ENCODE measurements around the gene CIDEB. TPM values are rescaled to one million over a fixed set of nuclear protein-coding genes. Genes with fewer than 3 reads are reported as not detected.

The CIDEB gene
- total and polyA plus RNA-seq, 2 donors (not counting 1 experiment from before 2014, with no cell fraction given), result 26.2 to 32.8 TPM

DNA sequence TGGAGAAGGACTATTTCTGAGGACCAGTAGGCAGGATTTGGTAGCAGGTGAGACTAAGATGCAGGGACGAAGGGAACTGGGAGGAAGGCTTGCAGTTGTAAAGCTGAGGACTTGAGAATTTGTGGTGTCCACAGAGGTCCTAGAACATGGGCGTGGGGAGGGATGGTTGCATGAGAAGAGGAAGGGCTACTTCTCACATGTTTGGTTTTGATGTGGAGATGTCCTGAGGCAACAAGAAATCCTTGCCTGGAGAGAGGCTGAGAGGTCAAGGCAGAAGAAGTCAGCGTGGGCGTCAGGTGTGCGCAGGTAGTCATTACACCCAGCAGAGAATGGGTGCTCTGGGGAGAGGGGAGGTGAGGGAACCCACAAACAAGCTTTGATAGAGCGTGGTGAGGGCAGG lies 30.7 kb downstream of the CIDEB start:
- H3K4me3 Mint-ChIP-seq, result peak overlapping the region; percentile 4
- no peak overlapping the region for H3K9ac ChIP-seq (ENCODE audit: low read length)
- CTCF ChIA-PET, result interaction anchor here (1.5 to 7.1 kb wide), 4 partner anchors 16 to 35 kb away, joined by 7 to 93 read pairs (median 26); partner anchors contain the start of genes CIDEB, DHRS1, LTB4R2 and NOP9

DNA sequence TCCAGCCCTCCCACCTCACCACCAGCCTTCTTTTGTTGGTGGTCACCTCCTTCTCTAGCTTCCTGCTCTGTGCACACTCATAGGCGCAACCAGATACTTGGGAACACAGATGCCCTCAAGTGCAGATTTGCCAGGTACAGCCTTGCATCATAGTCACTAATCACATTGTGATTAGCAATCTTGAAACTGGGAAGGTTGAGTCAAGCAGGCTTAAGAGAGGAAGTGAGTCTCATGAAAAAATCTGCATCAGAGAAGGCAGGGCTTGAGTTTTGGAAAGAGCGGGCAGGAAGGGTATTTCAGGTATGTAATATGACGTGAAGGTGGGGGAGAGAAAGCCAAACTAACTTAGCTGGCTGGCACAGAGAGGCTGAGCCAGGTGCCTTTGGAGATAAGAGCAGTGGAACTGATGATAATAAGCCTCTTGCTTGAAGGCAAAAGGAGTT lies 33.7 kb downstream of the CIDEB start:
- Histone ChIP-seq H4K20me1 (ENCODE audit: control insufficient read depth, insufficient read depth, low read length, poor library complexity, severe bottlenecking) (no peaks in the 10 kb centered on the region), H3K4me3 (ENCODE audit: control extremely low read depth in 1 of 5, extremely low read depth in 1 of 5, insufficient read depth in 1 of 5, low read depth in 2 of 5, low read length in 4 of 5) (no peak overlapping the region), H3K27me3 (replicated peaks in 1 of 4; ENCODE audit: control extremely low read depth in 1 of 4, control insufficient read depth in 3 of 4, insufficient read depth in 4 of 4, low read length in 3 of 4) (no peaks in the 10 kb centered on the region), H3K9ac (ENCODE audit: low read length) (no peak overlapping the region), H3K9me3 (ENCODE audit: control extremely low read depth in 1 of 3, control insufficient read depth in 2 of 3, insufficient read depth in 1 of 3, low read length in 2 of 3) (peaks cover 0 to 10% (median 0%) of the 10 kb centered on the region in 3 donors), H3K79me2 (ENCODE audit: control insufficient read depth, insufficient read depth, low read length) (peaks cover 34% of the 10 kb centered on the region), H2AFZ (ENCODE audit: insufficient read depth, low read depth, low read length, poor library complexity, severe bottlenecking) (peak overlapping the region; percentile 10), H3K4me1 (ENCODE audit: control insufficient read depth in 2 of 2, insufficient read depth in 2 of 2, low read length in 2 of 2) (peaks cover 55 to 64% of the 10 kb centered on the region in 2 donors), H3K27ac (ENCODE audit: low read length in 2 of 2) (peak overlapping the region; percentile 76 to 81), H3K4me2 (replicated peaks; ENCODE audit: low read depth, low read length, poor library complexity, severe bottlenecking) (peak overlapping the region; percentile 52), H3K36me3 (replicated peaks in 1 of 2; ENCODE audit: control extremely low read depth in 1 of 2, control insufficient read depth in 1 of 2, extremely low read depth in 1 of 2, insufficient read depth in 2 of 2, low read length in 1 of 2) (peaks cover 0 to 5% of the 10 kb centered on the region in 2 experiments)
- peak overlapping the region; percentile 89 for H3K27ac Mint-ChIP-seq
- ATAC-seq (ENCODE audit: low read depth) (peak; percentile 28), DNase-seq (peak; percentile 89)
- intact Hi-C loops (cut with micrococcal nuclease), result loop anchor here (10.0 kb wide), 1 partner anchor 129 kb away; the partner anchor contains the start of genes EMC9, PSME2 and RNF31
- CTCF ChIA-PET, result interaction anchor here (0.7 to 2.4 kb wide), 10 partner anchors 10 to 436 kb away, joined by 3 to 19 read pairs (median 4); partner anchors contain the start of genes CIDEB, LTB4R, MDP1 and TINF2
- POLR2A ChIA-PET, result interaction anchor here (0.7 to 2.0 kb wide), 5 partner anchors 15 to 156 kb away, joined by 3 to 11 read pairs (median 4); partner anchors contain the start of gene TINF2
- peaks cover 76% of the 10 kb centered on the region for H3K4me1 Mint-ChIP-seq
- no peaks in the 10 kb centered on the region for H3K27me3 Mint-ChIP-seq
- WGBS (ENCODE audit: insufficient coverage), result 32% methylated on average over 3 of the region's 3 CpGs
- TF ChIP-seq EZH2 (IDR thresholded peaks at IDR 0.05; ENCODE audit: borderline replicate concordance, insufficient read depth, low read depth, low read length, poor library complexity, severe bottlenecking), result no peak
- TF ChIP-seq, protein P1, sequence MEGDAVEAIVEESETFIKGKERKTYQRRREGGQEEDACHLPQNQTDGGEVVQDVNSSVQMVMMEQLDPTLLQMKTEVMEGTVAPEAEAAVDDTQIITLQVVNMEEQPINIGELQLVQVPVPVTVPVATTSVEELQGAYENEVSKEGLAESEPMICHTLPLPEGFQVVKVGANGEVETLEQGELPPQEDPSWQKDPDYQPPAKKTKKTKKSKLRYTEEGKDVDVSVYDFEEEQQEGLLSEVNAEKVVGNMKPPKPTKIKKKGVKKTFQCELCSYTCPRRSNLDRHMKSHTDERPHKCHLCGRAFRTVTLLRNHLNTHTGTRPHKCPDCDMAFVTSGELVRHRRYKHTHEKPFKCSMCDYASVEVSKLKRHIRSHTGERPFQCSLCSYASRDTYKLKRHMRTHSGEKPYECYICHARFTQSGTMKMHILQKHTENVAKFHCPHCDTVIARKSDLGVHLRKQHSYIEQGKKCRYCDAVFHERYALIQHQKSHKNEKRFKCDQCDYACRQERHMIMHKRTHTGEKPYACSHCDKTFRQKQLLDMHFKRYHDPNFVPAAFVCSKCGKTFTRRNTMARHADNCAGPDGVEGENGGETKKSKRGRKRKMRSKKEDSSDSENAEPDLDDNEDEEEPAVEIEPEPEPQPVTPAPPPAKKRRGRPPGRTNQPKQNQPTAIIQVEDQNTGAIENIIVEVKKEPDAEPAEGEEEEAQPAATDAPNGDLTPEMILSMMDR (IDR thresholded peaks at IDR 0.05), result no peak
- no peaks in the 10 kb centered on the region for H3K9me3 Mint-ChIP-seq (ENCODE audit: insufficient read depth)
- peak overlapping the region; percentile 58 for H3K4me3 Mint-ChIP-seq

More for the DNA sequence above, 30.7 kb downstream of the CIDEB start:
- no peak for DNase-seq
- intact Hi-C loops (cut with micrococcal nuclease), result loop anchor here (10.0 kb wide), 1 partner anchor 132 kb away; the partner anchor contains the start of genes EMC9, PSME2 and RNF31
- Histone ChIP-seq H3K4me1 (ENCODE audit: control insufficient read depth in 2 of 2, insufficient read depth in 2 of 2, low read length in 2 of 2) (peaks cover 60 to 79% of the 10 kb centered on the region in 2 donors), H2AFZ (ENCODE audit: insufficient read depth, low read depth, low read length, poor library complexity, severe bottlenecking) (peak overlapping the region; percentile 52), H3K27me3 (replicated peaks in 1 of 4; ENCODE audit: control extremely low read depth in 1 of 4, control insufficient read depth in 3 of 4, insufficient read depth in 4 of 4, low read length in 3 of 4) (no peaks in the 10 kb centered on the region), H3K27ac (ENCODE audit: low read length in 2 of 2) (peak overlapping the region; percentile 65 to 80), H4K20me1 (ENCODE audit: control insufficient read depth, insufficient read depth, low read length, poor library complexity, severe bottlenecking) (no peaks in the 10 kb centered on the region), H3K4me2 (replicated peaks; ENCODE audit: low read depth, low read length, poor library complexity, severe bottlenecking) (peak overlapping the region; percentile 50), H3K36me3 (replicated peaks in 1 of 2; ENCODE audit: control extremely low read depth in 1 of 2, control insufficient read depth in 1 of 2, extremely low read depth in 1 of 2, insufficient read depth in 2 of 2, low read length in 1 of 2) (no peaks in the 10 kb centered on the region), H3K4me3 (ENCODE audit: control extremely low read depth in 1 of 5, extremely low read depth in 1 of 5, insufficient read depth in 1 of 5, low read depth in 2 of 5, low read length in 4 of 5) (no peak overlapping the region), H3K79me2 (ENCODE audit: control insufficient read depth, insufficient read depth, low read length) (peaks cover 37% of the 10 kb centered on the region), H3K9me3 (ENCODE audit: control extremely low read depth in 1 of 3, control insufficient read depth in 2 of 3, insufficient read depth in 1 of 3, low read length in 2 of 3) (peaks cover 0 to 10% (median 0%) of the 10 kb centered on the region in 3 donors)
- ATAC-seq (ENCODE audit: low read depth), result no peak
- Mint-ChIP-seq H3K9me3 (ENCODE audit: insufficient read depth) (no peaks in the 10 kb centered on the region), H3K27ac (peak overlapping the region; percentile 74), H3K4me1 (peaks cover 85% of the 10 kb centered on the region), H3K27me3 (no peaks in the 10 kb centered on the region)
- POLR2A ChIA-PET, result interaction anchor here (1.2 to 1.5 kb wide), 2 partner anchors 13 to 35 kb away, joined by 3 to 4 read pairs; partner anchors contain the start of gene TINF2
- TF ChIP-seq, protein P1 (IDR thresholded peaks at IDR 0.05), result no peak
- TF ChIP-seq EZH2 (IDR thresholded peaks at IDR 0.05; ENCODE audit: borderline replicate concordance, insufficient read depth, low read depth, low read length, poor library complexity, severe bottlenecking), result no peak
- 96% methylated on average over 6 of the region's 6 CpGs for WGBS (ENCODE audit: insufficient coverage)

All from B cell (primary cell).